MM.1S (cell line): Measurements from ENCODE around the gene SP110.

Experiments used
- CTCF ChIP-seq: fragments of 300-600 bp; sonication (generic); IDR thresholded peaks from 2 replicates; pipeline ENCODE4 v1.5.1; 2016; ENCODE audit warnings: antibody characterized with exemption, low read length, mixed read lengths
- EZH2phosphoT487 ChIP-seq: fragments of 300-600 bp; sonication (generic); IDR thresholded peaks from 2 replicates; pipeline ENCODE4 v1.6.1; 2018; ENCODE audit warnings: antibody characterized with exemption, low read length

GRCh38 chr2:230162981-230163380, 56.8 kb downstream of the SP110 start:
- TF ChIP-seq EZH2phosphoT487 (no peak), CTCF (no peak)
